ENCODE results near the gene EI24.
A peak's percentile ranks its signal among the peaks of the same experiment; 100 is the strongest.

EI24 gene

DNA sequence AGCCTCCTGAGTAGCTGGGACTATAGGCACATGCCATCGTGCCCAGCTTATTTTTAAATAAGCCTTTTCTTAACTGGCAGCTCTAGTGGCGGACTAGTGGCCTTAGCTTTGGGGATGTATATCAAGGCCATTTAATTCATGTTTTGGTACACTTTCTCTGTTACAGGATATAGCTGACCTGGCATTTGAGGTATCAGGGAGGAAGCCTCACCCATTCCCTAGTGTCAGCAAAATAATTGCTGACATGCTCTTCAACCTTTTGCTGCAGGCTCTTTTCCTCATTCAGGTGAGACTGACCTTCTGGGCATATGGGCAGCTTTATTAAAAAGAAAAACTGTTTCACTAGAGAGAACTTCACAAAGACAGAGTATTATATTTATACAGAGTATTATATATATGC is 9.5 kb downstream of the EI24 start:
- no peak for DNase-seq (ENCODE audit: low read depth in 3 of 3, low spot score in 1 of 3)

DNA sequence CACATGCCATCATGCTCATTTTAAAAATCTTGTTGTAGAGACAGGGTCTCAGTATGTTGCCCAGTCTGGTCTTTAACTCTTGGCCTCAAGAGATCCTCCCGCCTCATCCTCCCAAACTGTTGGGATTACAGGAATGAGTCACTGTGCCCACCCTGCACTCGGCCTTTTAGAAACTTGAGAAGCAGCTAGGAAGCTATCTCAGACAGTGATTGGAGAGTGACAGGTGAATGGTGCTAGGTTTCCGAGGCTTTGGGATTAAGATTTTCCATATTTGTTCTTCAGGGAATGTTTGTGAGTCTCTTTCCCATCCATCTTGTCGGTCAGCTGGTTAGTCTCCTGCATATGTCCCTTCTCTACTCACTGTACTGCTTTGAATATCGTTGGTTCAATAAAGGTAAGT is 10.5 kb downstream of the EI24 start:
- DNase-seq (ENCODE audit: low read depth in 3 of 3, low spot score in 1 of 3), result no peak

DNA sequence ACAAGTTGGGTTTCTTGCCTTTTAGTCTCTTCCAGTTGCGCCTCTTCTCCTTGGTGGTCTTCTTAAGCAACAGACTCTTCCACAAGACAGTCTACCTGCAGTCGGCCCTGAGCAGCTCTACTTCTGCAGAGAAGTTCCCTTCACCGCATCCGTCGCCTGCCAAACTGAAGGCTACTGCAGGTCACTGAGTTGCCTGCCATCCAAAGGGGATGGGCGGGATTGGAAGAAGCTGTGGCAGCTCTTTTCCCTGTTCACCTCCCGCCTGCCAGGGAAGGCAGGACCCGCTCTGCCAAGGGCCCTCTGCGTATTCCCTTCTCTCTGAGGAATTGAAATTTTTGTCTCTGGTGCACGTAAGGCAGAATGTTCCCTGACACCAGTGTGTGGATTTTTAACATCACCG is 14.2 kb downstream of the EI24 start:
- no peak for DNase-seq (ENCODE audit: low read depth in 3 of 3, low spot score in 1 of 3)

DNA sequence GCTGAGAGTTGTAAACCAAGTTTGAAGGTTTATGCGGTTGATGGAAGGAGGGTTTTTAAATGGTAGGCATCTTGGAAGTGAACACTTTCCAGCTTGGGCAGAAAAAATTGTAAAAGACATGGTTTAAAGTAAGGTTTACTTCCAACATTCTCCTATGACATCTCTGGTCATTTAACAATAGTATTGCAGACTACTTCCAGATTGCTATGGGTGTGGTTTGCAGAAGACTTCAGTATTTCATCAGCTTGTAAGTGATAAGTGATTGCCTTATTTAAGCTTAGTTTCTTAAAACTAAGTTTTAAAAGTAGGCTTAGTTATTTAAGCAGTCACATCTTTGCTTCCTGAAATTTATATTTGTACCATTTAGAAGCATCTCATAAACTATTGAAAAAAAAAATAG is 16.2 kb downstream of the EI24 start:
- no peak for DNase-seq (ENCODE audit: low read depth in 3 of 3, low spot score in 1 of 3)

DNA sequence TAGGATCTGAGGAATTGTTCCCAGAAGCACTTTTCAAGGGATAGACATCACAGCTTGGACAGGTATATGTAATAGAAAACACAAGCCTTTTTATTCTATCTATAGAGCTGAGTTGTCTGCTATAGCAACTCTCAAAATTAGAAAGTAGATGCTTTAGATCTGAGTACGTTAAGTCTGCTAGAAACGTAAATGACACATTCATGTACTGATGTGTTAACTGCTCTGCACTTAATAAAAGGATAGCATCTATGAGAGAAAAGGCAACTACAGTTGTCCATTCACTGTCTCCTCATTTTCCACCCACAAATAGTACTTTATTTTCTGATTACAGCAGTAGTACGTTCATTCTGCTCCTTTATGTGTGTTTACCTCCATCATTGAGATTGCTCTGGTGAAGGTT is 17.3 kb downstream of the EI24 start:
- no peak for DNase-seq (ENCODE audit: low read depth in 3 of 3, low spot score in 1 of 3)

DNA sequence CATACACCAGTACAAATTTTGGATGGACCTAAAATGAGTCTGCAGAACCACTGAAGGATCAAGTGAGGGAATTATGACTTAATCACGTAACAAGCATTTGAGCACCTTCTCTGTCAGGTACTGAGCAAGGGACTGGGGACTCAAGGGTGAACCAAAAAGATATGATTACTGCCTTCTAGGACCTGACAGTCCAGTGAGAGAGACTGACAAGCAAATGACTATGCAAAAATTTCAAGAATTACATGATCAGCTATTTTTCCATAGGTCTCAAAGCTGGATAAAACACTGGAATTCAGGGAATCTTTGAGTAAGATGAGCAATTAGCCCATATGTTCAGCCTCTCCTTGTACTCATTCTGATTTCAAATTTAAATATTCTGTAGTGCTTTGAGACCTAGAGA is 18.2 kb downstream of the EI24 start:
- no peak for DNase-seq (ENCODE audit: low read depth in 3 of 3, low spot score in 1 of 3)

DNA sequence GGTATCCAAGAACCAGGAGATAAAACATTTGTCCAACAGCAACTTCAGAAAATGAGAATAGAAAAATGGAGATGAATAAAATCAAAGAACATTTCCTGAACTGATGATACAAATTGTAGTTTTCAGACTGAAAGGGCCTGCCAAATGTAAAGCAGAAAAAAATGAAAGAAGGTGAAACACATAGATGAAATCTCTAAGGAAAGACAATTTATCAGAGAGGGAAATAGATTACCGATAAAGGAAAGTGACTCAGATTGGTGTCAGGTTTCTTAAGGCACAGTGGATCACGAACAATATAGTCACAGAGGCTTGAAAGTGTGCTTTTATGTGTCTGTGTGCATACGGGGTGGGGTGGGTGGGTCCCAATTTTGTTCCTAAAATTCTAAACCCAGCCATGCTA is 19.2 kb downstream of the EI24 start:
- DNase-seq (ENCODE audit: low read depth in 3 of 3, low spot score in 1 of 3), result no peak

DNA sequence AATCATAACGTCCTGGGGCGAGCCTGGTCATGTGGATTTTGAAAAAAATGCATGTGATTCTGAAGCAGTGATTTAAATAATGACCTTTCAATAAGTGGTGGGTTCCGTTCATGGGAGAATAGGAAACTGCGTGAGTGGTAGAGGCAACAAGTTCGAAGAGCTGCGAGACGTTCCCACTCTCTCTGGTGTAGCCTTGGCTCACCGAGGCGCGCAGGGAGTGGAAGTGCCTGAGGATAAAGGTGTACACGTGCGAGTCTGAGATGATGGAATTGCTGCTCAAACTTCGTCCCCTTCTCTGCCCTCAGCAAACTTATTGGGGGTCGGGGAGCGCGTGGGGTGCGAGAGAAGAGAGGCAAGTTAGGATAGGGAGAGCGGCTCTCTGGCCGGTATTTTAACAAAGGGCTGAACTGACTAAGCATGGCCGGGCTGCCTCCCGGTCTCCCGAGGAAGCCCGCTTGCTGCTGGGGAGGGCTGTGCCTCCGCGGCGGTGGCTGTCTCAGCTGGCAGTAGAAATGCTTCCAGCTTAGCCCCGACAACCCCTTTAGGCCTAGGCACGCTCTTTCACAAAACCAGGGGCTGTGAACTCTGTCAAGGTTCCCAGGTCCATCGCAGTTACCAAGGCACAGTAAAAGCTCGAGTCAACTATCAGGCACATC is 22.5 kb downstream of the EI24 start:
- no peak for DNase-seq (ENCODE audit: low read depth in 3 of 3, low spot score in 1 of 3)

DNA sequence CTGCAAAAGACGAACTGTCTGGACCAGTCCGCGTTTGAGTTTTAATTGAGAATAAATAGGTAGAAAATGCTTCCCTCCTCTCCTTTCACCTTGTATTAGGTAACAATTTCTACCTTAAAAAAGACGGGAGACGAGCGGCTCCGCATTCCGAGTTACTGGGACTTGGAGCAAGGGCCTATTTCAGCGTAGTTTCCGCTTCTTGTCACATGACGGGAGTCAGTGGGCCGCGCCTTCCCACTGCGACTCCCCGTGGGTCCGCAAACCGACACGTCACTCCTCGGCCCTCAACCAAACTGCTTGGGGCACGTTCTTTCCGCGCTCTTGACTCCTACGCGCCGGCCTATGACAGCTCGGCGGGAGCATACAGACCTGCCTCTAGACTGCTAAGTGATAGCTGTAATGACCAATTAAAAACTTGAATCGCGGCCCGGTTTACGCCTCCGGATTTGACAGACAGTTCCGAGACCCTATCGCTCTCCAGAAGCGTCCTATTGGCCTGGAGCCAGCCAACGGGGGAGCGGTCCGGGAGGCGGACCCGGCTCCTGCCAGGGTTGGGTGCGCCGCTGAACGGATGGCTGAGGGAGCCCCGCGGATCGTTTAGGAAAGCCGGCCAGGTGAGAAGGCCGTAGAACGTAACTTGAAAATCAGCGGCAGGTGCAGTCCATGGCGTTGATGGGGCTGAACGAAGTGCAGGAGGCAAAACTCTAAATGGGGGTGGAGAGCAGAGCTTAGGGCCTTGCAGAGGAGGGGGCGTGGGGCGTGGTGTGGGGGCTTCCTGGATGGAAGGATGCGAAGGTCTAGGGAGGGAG is 23.2 kb downstream of the EI24 start, which contains the start of gene STT3A:
Gene STT3A (plus strand): TSS at position 548 of the 809 bp plus-strand sequence. CDS start 3,064 bp downstream, outside the sequence.
- DNase-seq (ENCODE audit: low read depth in 3 of 3, low spot score in 1 of 3), result peak; percentile 94 to 97 (median 96)

DNA sequence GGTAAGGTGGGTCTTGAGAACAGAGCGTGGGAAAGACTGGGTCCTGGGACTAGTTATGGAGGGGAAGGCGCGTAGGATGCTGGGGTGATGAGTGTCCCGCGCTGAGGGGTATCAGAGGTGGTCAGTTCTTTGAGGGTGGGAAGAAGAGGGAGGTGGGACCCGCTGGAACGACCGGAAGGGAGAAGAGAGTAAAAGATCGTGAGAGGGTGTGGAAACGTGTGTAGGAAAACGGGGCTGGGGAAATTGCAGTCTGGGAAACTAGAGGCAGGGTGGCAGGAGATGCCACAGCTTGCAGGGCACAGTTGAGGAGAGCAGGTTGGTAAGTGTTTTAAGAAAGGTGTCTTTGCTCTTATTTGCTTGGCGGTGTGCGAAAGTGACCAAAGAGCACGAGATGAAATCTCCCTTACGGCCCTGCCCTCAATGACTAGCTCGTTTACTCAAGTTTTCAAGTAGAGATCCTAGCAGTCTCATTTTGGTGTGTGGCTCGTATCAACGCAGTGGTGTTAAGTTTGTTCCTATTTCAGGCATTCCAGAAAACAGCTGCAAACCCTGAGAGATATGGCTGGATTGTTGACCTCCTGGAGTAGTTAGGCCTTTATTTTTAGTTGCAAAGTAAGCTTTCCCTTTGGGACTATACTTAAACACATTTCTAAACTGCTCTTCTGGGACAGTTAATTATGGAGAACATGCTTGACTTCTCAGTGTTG is 24.0 kb downstream of the EI24 start:
- DNase-seq (ENCODE audit: low read depth in 3 of 3, low spot score in 1 of 3), result no peak

DNA sequence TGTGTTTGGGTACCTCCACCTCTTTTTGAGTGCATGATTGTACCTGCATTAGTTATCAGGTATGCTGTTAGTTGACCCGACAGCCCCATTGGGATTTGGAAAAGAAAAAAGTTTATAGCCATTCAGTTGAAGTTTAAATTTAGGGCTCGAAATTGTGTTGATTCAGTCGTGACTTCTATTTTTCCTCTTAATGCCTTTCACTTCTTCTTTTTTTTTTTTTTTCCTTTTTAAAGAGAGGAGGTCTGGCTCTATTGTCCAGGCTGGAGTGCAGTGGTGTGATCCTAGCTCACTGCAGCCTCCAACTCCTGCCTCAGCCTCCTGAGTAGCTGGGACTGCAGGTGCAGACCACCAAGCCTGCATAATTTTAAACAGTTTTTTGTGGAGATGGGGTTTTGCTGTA is 25.7 kb downstream of the EI24 start:
- DNase-seq (ENCODE audit: low read depth in 3 of 3, low spot score in 1 of 3), result no peak

DNA sequence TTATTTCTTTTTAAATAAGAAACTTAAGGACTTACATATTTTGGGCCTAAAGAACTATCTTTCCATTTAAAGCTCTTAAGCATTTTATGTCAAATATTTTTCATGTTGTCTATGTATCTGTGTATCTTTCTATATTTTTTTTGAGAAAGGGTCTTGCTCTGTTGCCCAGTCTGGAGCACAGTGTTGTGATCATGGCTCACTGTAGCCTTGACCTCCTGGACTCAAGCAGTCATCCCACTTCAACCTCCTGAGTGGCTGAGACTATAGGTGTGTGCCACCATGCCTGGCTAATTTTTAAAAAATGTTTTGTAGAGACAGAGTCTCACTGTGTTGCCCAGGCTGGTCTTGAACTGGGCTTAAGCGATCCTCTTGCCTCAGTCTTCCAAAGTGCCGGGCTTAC is 31.4 kb downstream of the EI24 start:
- no peak for DNase-seq (ENCODE audit: low read depth in 3 of 3, low spot score in 1 of 3)

DNA sequence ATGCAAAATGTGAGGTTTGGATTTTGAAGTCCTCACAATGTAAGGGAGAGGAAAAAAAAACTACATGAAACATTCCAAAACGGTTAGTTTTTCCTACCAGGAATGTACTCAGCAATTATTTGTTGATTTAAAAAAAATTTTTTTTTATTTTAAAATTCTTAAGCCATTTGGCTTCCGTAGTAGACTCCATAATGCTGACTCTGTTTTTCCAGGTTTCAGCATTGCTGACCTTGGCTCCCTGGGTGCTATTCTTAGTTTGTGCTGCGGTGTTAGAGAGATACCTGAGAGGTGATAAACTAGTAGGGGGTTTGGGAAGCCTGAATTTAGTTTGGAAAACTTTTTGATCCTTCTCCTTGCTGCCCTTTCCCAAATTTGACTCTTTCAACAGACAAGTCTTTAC is 33.9 kb downstream of the EI24 start:
- DNase-seq (ENCODE audit: low read depth in 3 of 3, low spot score in 1 of 3), result no peak

DNA sequence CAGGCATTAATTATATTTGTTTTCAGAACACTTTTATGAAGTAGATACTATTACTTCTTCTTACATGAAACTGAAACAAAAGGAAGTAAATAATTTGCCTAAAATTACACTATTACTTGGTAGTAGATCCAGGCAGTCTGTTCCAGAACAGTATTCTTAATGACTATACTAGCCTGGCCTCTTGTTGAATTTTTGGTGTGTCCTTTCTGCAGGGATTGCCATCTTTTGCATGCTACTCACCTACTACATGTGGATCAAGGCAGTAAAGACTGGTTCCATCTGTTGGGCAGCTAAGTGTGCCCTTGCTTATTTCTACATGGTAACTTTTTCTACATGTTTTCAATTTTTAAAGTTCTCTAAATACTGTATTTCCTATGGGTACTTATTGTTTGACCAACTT is 36.1 kb downstream of the EI24 start:
- no peak for DNase-seq (ENCODE audit: low read depth in 3 of 3, low spot score in 1 of 3)

DNA sequence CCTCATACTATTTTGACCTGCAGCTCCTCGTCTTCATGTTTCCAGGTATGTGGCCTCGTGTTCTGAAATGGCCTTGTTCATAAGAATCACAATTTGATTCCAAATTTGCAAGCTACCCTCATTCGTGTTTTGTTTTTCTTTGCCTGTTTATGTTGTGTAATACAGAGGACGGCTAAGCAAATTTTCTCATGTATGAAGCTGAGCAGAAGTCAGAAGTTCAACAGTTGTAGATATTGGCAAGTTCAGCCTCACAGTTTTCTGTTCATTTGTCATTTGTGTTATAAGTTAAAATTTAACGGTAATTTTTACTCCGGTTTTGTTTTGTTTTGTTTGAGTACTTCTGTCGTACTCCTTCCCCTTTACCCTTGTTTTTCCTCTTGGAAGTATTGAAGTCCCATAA is 40.3 kb downstream of the EI24 start:
- no peak for DNase-seq (ENCODE audit: low read depth in 3 of 3, low spot score in 1 of 3)

DNA sequence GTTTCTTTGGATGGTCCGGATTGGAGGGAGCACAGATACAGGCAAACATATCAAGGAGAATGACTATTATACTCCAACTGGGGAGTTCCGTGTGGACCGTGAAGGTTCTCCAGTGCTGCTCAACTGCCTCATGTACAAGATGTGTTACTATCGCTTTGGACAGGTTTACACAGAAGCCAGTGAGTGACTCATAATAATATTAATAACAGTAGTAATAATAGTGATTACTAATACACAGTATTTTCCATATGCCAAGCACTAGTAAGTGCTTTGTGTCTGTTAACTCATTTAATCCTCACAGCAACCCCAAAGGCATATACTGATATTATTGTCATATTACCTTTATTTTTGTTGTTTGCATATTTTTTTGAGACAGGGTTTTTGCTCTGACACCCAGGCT is 49.1 kb downstream of the EI24 start:
- no peak for DNase-seq (ENCODE audit: low read depth in 3 of 3, low spot score in 1 of 3)

DNA sequence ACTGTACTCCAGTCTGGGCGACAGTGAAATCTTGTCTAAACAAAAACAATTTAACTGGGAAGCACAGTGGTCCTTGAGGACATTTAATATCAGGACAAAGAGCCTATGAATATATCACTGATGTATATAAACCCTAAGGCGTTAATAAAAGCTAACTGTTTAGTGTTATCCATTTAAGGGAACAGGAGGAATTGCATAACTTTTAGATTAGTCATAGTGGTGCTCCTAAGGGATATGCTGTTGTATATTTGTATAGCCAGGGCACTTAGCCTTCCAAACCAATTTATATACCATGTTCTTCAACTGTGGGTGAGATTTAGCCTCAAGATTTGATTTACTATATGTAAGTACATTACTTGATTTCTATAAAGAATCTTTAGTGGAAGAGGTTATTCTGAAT is 52.7 kb downstream of the EI24 start:
- DNase-seq (ENCODE audit: low read depth in 3 of 3, low spot score in 1 of 3), result no peak

DNA sequence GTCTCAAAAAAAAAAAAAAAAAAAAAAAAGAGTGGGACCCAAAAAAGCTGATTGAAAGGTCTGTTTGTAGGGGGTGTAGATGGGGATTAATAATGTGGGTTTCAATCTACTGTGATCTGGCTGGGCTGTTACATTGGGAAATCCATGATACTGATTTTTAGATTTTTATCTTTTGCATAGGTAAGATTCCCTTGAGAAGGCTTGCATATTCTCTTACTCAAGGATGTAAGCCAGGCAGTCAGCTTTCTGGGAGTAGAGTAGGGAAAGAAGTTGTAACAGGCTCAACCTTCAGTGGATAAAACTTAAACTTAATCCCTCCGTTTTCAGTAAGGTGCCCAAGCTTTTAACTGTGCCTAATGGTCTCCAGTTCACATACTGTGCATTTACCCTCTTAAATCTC is 53.8 kb downstream of the EI24 start:
- DNase-seq (ENCODE audit: low read depth in 3 of 3, low spot score in 1 of 3), result no peak

DNA sequence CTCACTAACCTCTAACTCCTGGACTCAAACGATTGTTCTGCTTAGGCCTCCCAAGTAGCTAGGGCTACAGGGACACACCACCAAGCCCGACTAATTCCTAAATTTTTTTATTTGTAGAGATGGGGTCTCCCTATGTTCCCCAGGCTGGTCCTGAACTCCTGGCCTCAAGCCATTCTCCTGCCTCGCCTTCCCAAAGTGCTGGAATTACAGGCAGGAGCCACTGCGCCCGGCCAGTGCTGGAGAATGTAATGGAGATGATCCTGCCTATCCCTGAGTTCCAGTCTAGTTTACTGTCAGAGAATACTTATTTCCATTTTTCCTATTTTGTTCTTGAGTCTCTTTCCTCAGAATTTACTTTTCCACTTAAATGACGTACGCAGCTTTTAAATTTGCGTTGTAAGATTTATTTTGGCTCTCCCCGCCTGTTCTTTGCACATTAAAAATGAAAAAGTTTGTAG is 55.5 kb downstream of the EI24 start, which contains the start of gene CHEK1:
Gene CHEK1 (plus strand): TSS at position 408 of the 458 bp plus-strand sequence. CDS start 1,606 bp downstream, outside the sequence.
- no peak for DNase-seq (ENCODE audit: low read depth in 3 of 3, low spot score in 1 of 3)

DNA sequence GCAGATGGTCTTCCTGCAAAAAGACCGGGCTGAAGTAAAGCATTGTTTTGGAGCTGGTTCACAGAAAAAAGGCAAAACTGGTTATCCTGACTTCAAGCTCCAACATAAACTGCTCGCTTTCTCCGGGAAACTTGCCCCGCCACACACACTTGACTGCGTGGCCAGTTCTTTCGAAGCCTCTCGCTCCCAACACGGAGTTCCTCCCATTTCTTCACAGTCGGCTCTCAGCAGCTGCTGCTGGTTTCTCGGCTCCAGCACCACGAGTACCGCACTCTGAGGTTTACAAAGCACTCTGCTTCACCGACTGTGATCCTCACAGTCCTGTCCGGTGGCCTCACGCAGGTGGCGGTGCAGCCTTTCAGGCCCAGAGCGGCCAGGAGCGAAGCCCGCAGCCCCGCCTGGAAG is 56.0 kb downstream of the EI24 start:
- no peak for DNase-seq (ENCODE audit: low read depth in 3 of 3, low spot score in 1 of 3)

DNA sequence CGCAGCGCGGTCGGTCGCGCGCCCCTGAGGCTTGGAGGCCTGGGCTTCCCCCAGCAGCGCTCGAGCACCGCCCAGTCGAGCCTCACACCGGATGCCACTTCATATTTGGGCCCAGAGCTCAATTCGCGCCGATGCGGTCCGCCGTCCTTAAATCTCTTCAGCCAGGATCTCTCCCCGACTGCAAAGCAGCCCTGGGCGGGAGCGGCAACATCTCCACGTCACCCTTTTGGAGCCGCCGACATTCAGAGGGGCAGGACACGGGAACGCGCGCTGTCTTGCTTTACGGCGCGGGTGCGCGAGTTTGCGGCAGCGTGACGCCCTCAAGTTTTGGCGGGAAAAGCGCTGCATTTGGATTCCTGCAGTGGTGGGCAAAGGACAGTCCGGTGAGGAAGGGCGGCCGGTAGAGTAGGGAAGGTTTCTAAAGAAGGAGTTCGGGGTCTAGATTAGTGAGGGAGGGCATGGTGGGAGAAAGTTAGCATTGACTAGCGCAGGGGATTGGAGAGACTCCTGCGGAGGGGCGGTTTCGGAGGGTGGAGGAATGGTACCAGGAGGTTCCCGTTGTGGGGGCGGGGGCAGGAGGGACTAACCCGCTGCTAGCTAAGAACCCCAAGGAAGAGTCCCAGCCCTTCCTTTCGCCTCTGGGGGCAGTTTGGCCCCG is 56.5 kb downstream of the EI24 start:
- DNase-seq (ENCODE audit: low read depth in 3 of 3, low spot score in 1 of 3), result peak; percentile 38 to 82 (median 67)
